ENCODE data around the gene MEIS1. TPM values are rescaled to one million over a fixed set of nuclear protein-coding genes. Genes with fewer than 3 reads are reported as not detected.
A peak's percentile ranks its signal among the peaks of the same experiment; 100 is the strongest.

Gene MEIS1
- total and polyA plus RNA-seq, 2 donors (not counting 1 experiment from before 2014, with no cell fraction given), result 0.03 TPM; not detected in 1

GRCh38 chr2:66582987-66583880 lies 148.3 kb downstream of the MEIS1 start:
- Mint-ChIP-seq H3K4me1 (peaks cover 6% of the 10 kb centered on the region), H3K27ac (no peak overlapping the region), H3K9me3 (ENCODE audit: insufficient read depth) (no peaks in the 10 kb centered on the region), H3K4me3 (no peak overlapping the region), H3K27me3 (peaks cover 30% of the 10 kb centered on the region)
- no peaks in the 10 kb centered on the region for H4K20me1 ChIP-seq (ENCODE audit: control insufficient read depth, insufficient read depth, low read length, poor library complexity, severe bottlenecking)
- intact Hi-C loops (cut with micrococcal nuclease), result no loop called here
- under 1% methylated on average over 20 of the region's 26 CpGs for WGBS (ENCODE audit: insufficient coverage)
- no peak overlapping the region for H3K4me3 ChIP-seq (ENCODE audit: control extremely low read depth in 1 of 5, extremely low read depth in 1 of 5, insufficient read depth in 1 of 5, low read depth in 2 of 5, low read length in 4 of 5)
- H3K79me2 ChIP-seq (ENCODE audit: control insufficient read depth, insufficient read depth, low read length), result no peaks in the 10 kb centered on the region
- H3K9me3 ChIP-seq (ENCODE audit: control extremely low read depth in 1 of 3, control insufficient read depth in 2 of 3, insufficient read depth in 1 of 3, low read length in 2 of 3), result peaks cover 0 to 21% (median 0%) of the 10 kb centered on the region in 3 donors
- H3K4me1 ChIP-seq (ENCODE audit: control insufficient read depth in 2 of 2, insufficient read depth in 2 of 2, low read length in 2 of 2), result peaks cover 20 to 24% of the 10 kb centered on the region in 2 donors
- no peak overlapping the region for H3K9ac ChIP-seq (ENCODE audit: low read length)
- ChIA-PET POLR2A (no interaction called here), CTCF (no interaction called here)
- H3K27me3 ChIP-seq (replicated peaks in 1 of 4; ENCODE audit: control extremely low read depth in 1 of 4, control insufficient read depth in 3 of 4, insufficient read depth in 4 of 4, low read length in 3 of 4), result peaks cover 0 to 63% (median 46%) of the 10 kb centered on the region in 4 experiments
- no peaks in the 10 kb centered on the region for H3K36me3 ChIP-seq (replicated peaks in 1 of 2; ENCODE audit: control extremely low read depth in 1 of 2, control insufficient read depth in 1 of 2, extremely low read depth in 1 of 2, insufficient read depth in 2 of 2, low read length in 1 of 2)
- ATAC-seq (ENCODE audit: low read depth) (no peak), DNase-seq (peak; percentile 13)
- H2AFZ ChIP-seq (ENCODE audit: insufficient read depth, low read depth, low read length, poor library complexity, severe bottlenecking), result no peak overlapping the region
- H3K27ac ChIP-seq (ENCODE audit: low read length in 2 of 2), result no peak overlapping the region
- peak overlapping the region; percentile 26 for H3K4me2 ChIP-seq (replicated peaks; ENCODE audit: low read depth, low read length, poor library complexity, severe bottlenecking)
- TF ChIP-seq CTCF (IDR thresholded peaks at IDR 0.05) (no peak), EZH2 (IDR thresholded peaks at IDR 0.05; ENCODE audit: borderline replicate concordance, insufficient read depth, low read depth, low read length, poor library complexity, severe bottlenecking) (no peak)

DNA sequence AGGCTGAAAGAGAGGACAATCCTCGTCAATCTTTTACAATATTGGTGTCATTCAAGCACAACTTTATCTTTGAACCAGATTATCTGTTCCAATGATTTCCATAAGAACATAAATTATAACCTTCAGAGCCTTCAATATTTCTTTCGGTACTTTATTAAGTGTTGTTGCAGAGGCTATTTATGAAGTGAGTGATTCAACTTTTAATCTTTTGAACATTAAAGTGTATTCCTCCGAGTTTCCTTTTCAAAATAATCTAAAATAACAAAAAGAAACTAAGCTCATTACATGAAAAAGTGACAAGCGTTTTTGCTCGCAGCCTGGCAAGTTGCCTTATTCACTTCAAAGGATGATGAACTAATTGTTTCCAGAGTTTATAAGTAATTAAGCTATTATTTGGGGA lies 149.0 kb downstream of the MEIS1 start:
- CTCF ChIA-PET, result no interaction called here
- intact Hi-C loops (cut with micrococcal nuclease), result no loop called here
- peaks cover 20 to 24% of the 10 kb centered on the region in 2 donors for H3K4me1 ChIP-seq (ENCODE audit: control insufficient read depth in 2 of 2, insufficient read depth in 2 of 2, low read length in 2 of 2)
- H2AFZ ChIP-seq (ENCODE audit: insufficient read depth, low read depth, low read length, poor library complexity, severe bottlenecking), result no peak overlapping the region
- Mint-ChIP-seq H3K27me3 (peaks cover 23% of the 10 kb centered on the region), H3K27ac (no peak overlapping the region), H3K9me3 (ENCODE audit: insufficient read depth) (no peaks in the 10 kb centered on the region), H3K4me3 (no peak overlapping the region), H3K4me1 (peaks cover 6% of the 10 kb centered on the region)
- no peaks in the 10 kb centered on the region for H3K79me2 ChIP-seq (ENCODE audit: control insufficient read depth, insufficient read depth, low read length)
- peaks cover 0 to 19% (median 0%) of the 10 kb centered on the region in 3 donors for H3K9me3 ChIP-seq (ENCODE audit: control extremely low read depth in 1 of 3, control insufficient read depth in 2 of 3, insufficient read depth in 1 of 3, low read length in 2 of 3)
- WGBS (ENCODE audit: insufficient coverage), result no CpG with 5 or more reads among the region's 5 CpGs
- no peaks in the 10 kb centered on the region for H4K20me1 ChIP-seq (ENCODE audit: control insufficient read depth, insufficient read depth, low read length, poor library complexity, severe bottlenecking)
- no peak for DNase-seq
- POLR2A ChIA-PET, result no interaction called here
- H3K27ac ChIP-seq (ENCODE audit: low read length in 2 of 2), result no peak overlapping the region
- no peak overlapping the region for H3K4me2 ChIP-seq (replicated peaks; ENCODE audit: low read depth, low read length, poor library complexity, severe bottlenecking)
- peaks cover 0 to 58% (median 40%) of the 10 kb centered on the region in 4 experiments for H3K27me3 ChIP-seq (replicated peaks in 1 of 4; ENCODE audit: control extremely low read depth in 1 of 4, control insufficient read depth in 3 of 4, insufficient read depth in 4 of 4, low read length in 3 of 4)
- H3K36me3 ChIP-seq (replicated peaks in 1 of 2; ENCODE audit: control extremely low read depth in 1 of 2, control insufficient read depth in 1 of 2, extremely low read depth in 1 of 2, insufficient read depth in 2 of 2, low read length in 1 of 2), result no peaks in the 10 kb centered on the region
- ATAC-seq (ENCODE audit: low read depth), result no peak
- no peak for TF ChIP-seq CTCF (IDR thresholded peaks at IDR 0.05)
- no peak overlapping the region for H3K4me3 ChIP-seq (ENCODE audit: control extremely low read depth in 1 of 5, extremely low read depth in 1 of 5, insufficient read depth in 1 of 5, low read depth in 2 of 5, low read length in 4 of 5)
- H3K9ac ChIP-seq (ENCODE audit: low read length), result no peak overlapping the region

Measured in B cell (primary cell).